Measurements from ENCODE around the gene EBF3. TPM values are rescaled to one million over a fixed set of nuclear protein-coding genes. Genes with fewer than 3 reads are reported as not detected.

The EBF3 gene
- total RNA-seq, 2 experiments from 2014 or later: not detected

GRCh38 chr10:129969184-129969910 is 5.3 kb upstream of the EBF3 start:
- Mint-ChIP-seq H3K27ac (no peak overlapping the region), H3K4me1 (ENCODE audit: low read depth) (peaks cover 19% of the 10 kb centered on the region), H3K4me3 (peak overlapping the region; percentile 53), H3K36me3 (peaks cover 2% of the 10 kb centered on the region), H3K9me3 (no peaks in the 10 kb centered on the region), H3K27me3 (peaks cover 62% of the 10 kb centered on the region)
- no peak for DNase-seq
- intact Hi-C loops (cut with micrococcal nuclease): loop anchor here (10.0 kb wide), 1 partner anchor 95 kb away; no protein-coding TSS in a partner anchor
- ChIA-PET POLR2A (no interaction called here), CTCF (interaction anchor here (1.7 kb wide), 1 partner anchor 221 kb away, joined by 3 read pairs; no protein-coding TSS in a partner anchor)

DNA sequence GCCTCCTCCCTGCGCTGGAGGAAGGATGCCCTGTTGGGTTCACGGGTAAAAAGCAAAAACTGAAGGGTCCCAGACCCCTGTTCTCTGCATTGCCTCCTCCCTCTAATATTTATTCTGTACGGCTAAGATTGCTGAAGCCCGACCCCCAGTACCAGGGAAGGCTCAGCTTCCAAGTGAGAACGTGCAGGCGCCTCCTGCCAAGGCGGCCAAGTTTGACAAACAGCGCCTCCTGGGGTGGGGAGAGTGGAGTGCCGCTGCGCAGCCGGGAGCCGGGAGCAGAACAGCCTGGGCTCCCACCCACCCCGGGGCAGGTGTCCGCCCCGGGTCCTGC is 4.7 kb upstream of the EBF3 start:
- Mint-ChIP-seq H3K4me3 (no peak overlapping the region), H3K9me3 (no peaks in the 10 kb centered on the region), H3K27ac (no peak overlapping the region), H3K36me3 (peaks cover 2% of the 10 kb centered on the region), H3K27me3 (peaks cover 59% of the 10 kb centered on the region), H3K4me1 (ENCODE audit: low read depth) (peaks cover 19% of the 10 kb centered on the region)
- ChIA-PET POLR2A (no interaction called here), CTCF (interaction anchor here (1.6 to 1.7 kb wide), 2 partner anchors 167 to 221 kb away, joined by 3 to 4 read pairs; partner anchors contain the start of gene GLRX3)
- DNase-seq: peak; percentile 71
- intact Hi-C loops (cut with micrococcal nuclease): loop anchor here (10.0 kb wide), 1 partner anchor 94 kb away; no protein-coding TSS in a partner anchor

- Mint-ChIP-seq H3K4me3 (no peak overlapping the region), H3K4me1 (ENCODE audit: low read depth) (peaks cover 20% of the 10 kb centered on the region), H3K27ac (no peak overlapping the region), H3K27me3 (peaks cover 57% of the 10 kb centered on the region), H3K36me3 (peaks cover 2% of the 10 kb centered on the region), H3K9me3 (no peaks in the 10 kb centered on the region)
- CTCF ChIA-PET: interaction anchor here (1.6 kb wide), 1 partner anchor 168 kb away, joined by 4 read pairs; the partner anchor contains the start of gene GLRX3
- intact Hi-C loops (cut with micrococcal nuclease): loop anchor here (10.0 kb wide), 1 partner anchor 93 kb away; no protein-coding TSS in a partner anchor
- no peak for DNase-seq
- POLR2A ChIA-PET: no interaction called here
Observed at GRCh38 chr10:129968020-129968852, 4.2 kb upstream of the EBF3 start.

DNA sequence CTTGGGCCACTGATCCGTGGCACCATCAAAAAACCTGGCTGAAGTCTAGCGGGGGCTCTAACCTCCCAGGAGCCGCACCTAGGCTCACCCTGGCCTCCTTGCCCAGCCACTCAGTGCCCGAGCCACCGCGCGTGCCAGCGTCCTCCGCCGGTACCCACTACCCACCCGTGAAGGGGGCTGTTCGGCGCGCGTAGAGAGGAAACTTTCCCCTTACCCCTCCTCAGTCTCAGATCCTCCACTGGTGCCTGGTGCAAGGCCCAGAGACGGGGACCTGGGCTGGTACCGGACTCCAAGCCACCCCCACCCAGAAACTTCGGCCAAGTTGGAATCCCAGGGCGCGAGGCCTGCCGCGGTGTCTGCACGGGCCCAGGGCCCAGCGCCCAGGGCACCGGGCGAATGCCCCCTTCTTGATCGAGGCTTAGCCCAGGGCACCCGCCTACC is 3.5 kb upstream of the EBF3 start:
- Mint-ChIP-seq H3K9me3 (no peaks in the 10 kb centered on the region), H3K4me3 (no peak overlapping the region), H3K4me1 (ENCODE audit: low read depth) (peaks cover 24% of the 10 kb centered on the region), H3K36me3 (peaks cover 2% of the 10 kb centered on the region), H3K27me3 (peaks cover 62% of the 10 kb centered on the region), H3K27ac (no peak overlapping the region)
- POLR2A ChIA-PET: no interaction called here
- intact Hi-C loops (cut with micrococcal nuclease): loop anchor here (10.0 kb wide), 1 partner anchor 93 kb away; no protein-coding TSS in a partner anchor
- CTCF ChIA-PET: interaction anchor here (1.6 kb wide), 1 partner anchor 169 kb away, joined by 4 read pairs; the partner anchor contains the start of gene GLRX3
- DNase-seq: no peak

DNA sequence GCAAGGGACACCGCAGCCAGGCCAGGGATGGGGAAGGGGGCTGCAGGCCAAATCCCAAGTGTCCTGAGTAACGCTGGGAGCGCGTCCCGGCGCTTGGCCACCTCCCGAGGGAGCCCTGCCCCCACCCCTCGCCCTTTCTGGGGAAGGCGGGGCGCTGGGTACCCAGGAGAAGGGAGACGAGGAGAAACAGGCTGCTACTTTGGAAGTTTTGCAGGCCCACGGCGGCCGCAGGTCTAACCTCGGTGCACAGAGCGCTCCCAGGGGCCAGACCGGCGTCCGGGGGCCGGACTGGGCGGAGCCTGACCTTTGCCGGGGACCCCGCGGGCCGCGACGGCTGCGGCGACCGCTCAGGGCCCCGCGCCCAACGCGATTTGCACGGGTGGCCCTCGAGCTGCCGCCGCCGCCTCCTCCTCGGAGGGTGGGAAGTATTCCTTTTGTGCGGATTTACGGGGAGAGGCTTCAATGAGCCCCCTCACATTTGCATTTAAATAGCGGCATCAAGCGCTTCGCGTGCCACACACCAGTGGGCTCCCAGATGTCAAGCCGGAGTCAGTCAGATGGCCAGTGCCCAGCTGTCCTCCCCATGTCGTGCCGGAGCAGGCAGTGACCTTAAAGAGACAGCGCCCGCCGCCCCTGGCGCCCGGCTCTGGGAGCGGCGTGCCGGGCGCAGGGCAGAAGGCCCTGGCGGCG is 3.0 kb upstream of the EBF3 start:
- Mint-ChIP-seq H3K27me3 (peaks cover 63% of the 10 kb centered on the region), H3K4me1 (ENCODE audit: low read depth) (peaks cover 24% of the 10 kb centered on the region), H3K9me3 (no peaks in the 10 kb centered on the region), H3K4me3 (no peak overlapping the region), H3K36me3 (peaks cover 2% of the 10 kb centered on the region), H3K27ac (no peak overlapping the region)
- ChIA-PET CTCF (interaction anchor here (1.6 kb wide), 1 partner anchor 169 kb away, joined by 4 read pairs; the partner anchor contains the start of gene GLRX3), POLR2A (no interaction called here)
- intact Hi-C loops (cut with micrococcal nuclease): loop anchor here (10.0 kb wide), 1 partner anchor 92 kb away; no protein-coding TSS in a partner anchor
- no peak for DNase-seq

DNA sequence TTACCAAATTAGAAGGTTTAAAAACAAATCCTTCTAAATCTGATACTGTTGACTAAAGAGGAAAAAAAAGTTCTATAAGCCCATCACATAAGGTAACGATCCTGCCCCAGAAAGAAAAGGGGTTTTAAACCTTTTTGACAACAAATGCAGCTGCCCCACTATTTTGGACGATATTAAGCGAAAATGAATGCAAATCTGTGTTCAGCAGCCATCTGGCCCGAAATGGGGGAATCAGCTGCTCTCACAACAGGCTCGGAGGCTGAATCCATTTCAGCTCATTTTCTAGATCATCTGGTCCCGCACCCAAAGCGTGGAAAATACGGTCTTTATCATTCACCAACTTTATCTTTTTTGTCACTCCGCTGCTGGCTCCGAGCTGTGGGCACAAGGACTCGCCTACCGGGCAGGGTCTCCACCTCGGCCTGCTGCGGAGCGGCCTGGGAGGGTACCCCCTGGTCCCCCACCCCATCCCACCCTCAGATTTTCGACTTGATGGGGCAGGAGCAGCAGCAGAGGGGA is 2.4 kb upstream of the EBF3 start:
- H3K27me3 Mint-ChIP-seq: peaks cover 64% of the 10 kb centered on the region
- intact Hi-C loops (cut with micrococcal nuclease): loop anchor here (10.0 kb wide), 1 partner anchor 92 kb away; no protein-coding TSS in a partner anchor

GRCh38 chr10:129965959-129966358 is 1.9 kb upstream of the EBF3 start:
- H3K36me3 Mint-ChIP-seq: peaks cover 2% of the 10 kb centered on the region
- no peak for DNase-seq
- intact Hi-C loops (cut with micrococcal nuclease): loop anchor here (10.0 kb wide), 1 partner anchor 91 kb away; no protein-coding TSS in a partner anchor
- H3K9me3 Mint-ChIP-seq: no peaks in the 10 kb centered on the region
- peaks cover 68% of the 10 kb centered on the region for H3K27me3 Mint-ChIP-seq
- H3K4me1 Mint-ChIP-seq (ENCODE audit: low read depth): peaks cover 20% of the 10 kb centered on the region
- H3K4me3 Mint-ChIP-seq: no peak overlapping the region
- POLR2A ChIA-PET: no interaction called here
- CTCF ChIA-PET: no interaction called here
- no peak overlapping the region for H3K27ac Mint-ChIP-seq

More for the DNA sequence above, 2.4 kb upstream of the EBF3 start:
- DNase-seq: no peak
- ChIA-PET CTCF (no interaction called here), POLR2A (no interaction called here)
- Mint-ChIP-seq H3K4me1 (ENCODE audit: low read depth) (peaks cover 20% of the 10 kb centered on the region), H3K4me3 (no peak overlapping the region), H3K27ac (no peak overlapping the region), H3K36me3 (peaks cover 2% of the 10 kb centered on the region), H3K9me3 (no peaks in the 10 kb centered on the region)

GRCh38 chr10:129965425-129965808 is 1.3 kb upstream of the EBF3 start:
- DNase-seq: no peak
- Mint-ChIP-seq H3K36me3 (peaks cover 2% of the 10 kb centered on the region), H3K4me3 (peak overlapping the region; percentile 23), H3K27me3 (peaks cover 69% of the 10 kb centered on the region), H3K4me1 (ENCODE audit: low read depth) (peaks cover 22% of the 10 kb centered on the region), H3K9me3 (no peaks in the 10 kb centered on the region), H3K27ac (no peak overlapping the region)
- intact Hi-C loops (cut with micrococcal nuclease): loop anchor here (10.0 kb wide), 1 partner anchor 91 kb away; no protein-coding TSS in a partner anchor
- CTCF ChIA-PET: no interaction called here
- POLR2A ChIA-PET: no interaction called here

- Mint-ChIP-seq H3K27ac (no peak overlapping the region), H3K27me3 (peaks cover 67% of the 10 kb centered on the region), H3K36me3 (no peaks in the 10 kb centered on the region), H3K9me3 (no peaks in the 10 kb centered on the region), H3K4me1 (ENCODE audit: low read depth) (peaks cover 17% of the 10 kb centered on the region), H3K4me3 (peak overlapping the region; percentile 38)
- POLR2A ChIA-PET: no interaction called here
- CTCF ChIA-PET: no interaction called here
- intact Hi-C loops (cut with micrococcal nuclease): loop anchor here (5.0 to 10.0 kb wide), 3 partner anchors 90 to 928 kb away; partner anchors contain the start of gene C10orf143
- DNase-seq: no peak
Observed at GRCh38 chr10:129964611-129965424, 744 bp upstream of the EBF3 start.

DNA sequence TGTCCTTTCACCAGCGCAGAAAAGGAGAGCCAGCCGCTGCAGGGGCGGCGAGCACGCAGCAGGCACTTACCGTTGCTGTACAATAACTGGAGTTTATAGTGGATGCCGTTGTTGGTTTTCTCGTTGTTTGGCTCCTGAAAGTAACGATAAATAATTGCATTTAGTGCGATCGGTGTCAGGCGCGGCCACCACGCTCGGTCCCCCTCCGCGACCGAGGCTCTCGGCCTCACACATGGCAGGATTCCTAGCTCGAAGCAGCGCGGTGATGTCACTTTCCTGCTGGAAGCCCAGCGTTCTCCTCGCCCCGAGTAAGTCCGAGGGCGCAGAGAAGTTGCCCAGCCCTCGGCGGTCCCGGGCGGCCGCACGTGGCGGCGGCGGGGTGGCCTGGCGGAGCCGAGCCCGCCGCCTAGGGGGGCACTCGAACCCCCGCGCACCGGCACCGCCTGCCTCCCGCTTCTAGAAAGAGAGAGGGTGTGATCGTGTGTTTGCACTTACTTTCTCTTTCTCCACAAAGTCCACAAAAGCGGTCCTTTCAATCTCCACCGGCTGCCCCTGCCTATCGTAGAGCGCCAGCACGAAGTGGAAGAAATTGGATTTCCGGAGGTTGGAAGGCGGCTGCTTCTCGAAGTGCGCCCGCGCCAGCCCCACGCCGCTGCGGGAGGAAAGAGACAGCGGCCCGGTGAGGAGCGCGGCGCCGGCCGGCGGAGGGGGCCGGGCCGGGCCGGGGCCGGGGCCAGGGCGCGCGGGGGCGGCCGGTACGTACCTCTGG is 1.0 kb downstream of the EBF3 start:
- H3K4me1 Mint-ChIP-seq (ENCODE audit: low read depth): peaks cover 20% of the 10 kb centered on the region
- H3K27ac Mint-ChIP-seq: no peak overlapping the region
- ChIA-PET POLR2A (no interaction called here), CTCF (interaction anchor here (0.6 kb wide), 1 partner anchor 928 kb away, joined by 5 read pairs; no protein-coding TSS in a partner anchor)
- H3K9me3 Mint-ChIP-seq: no peaks in the 10 kb centered on the region
- peak overlapping the region; percentile 63 for H3K4me3 Mint-ChIP-seq
- peaks cover 59% of the 10 kb centered on the region for H3K27me3 Mint-ChIP-seq
- DNase-seq: no peak
- H3K36me3 Mint-ChIP-seq: no peaks in the 10 kb centered on the region
- intact Hi-C loops (cut with micrococcal nuclease): loop anchor here (5.0 to 10.0 kb wide), 3 partner anchors 88 to 926 kb away; partner anchors contain the start of gene C10orf143
